HUES48 (cell line): ENCODE measurements around the gene TBC1D22A.

Experiments
- H3K27ac ChIP-seq: one replicate; pipeline ENCODE4 v1.7.0; 2013; ENCODE audit warnings: low read depth, low read length, inconsistent platforms
- H3K27me3 ChIP-seq: 2 replicates; pipeline ENCODE4 v1.6.1; 2013; ENCODE audit warnings: mild to moderate bottlenecking, low read length; ENCODE audit not compliant: control insufficient read depth, insufficient read depth
- H3K36me3 ChIP-seq: 2 replicates; pipeline ENCODE4 v1.6.1; 2013; ENCODE audit warnings: low read length; ENCODE audit not compliant: control insufficient read depth, insufficient read depth
- H3K4me1 ChIP-seq: 2 replicates; pipeline ENCODE4 v1.6.1; 2013; ENCODE audit warnings: mild to moderate bottlenecking, low read length; ENCODE audit not compliant: control insufficient read depth, insufficient read depth
- H3K4me3 ChIP-seq: 2 replicates; pipeline ENCODE4 v1.5.1; 2013; ENCODE audit warnings: mild to moderate bottlenecking, low read depth, low read length
- H3K9ac ChIP-seq: 2 replicates; pipeline ENCODE4 v1.6.1; 2013; ENCODE audit warnings: mild to moderate bottlenecking, low read depth, low read length, moderate library complexity
- H3K9me3 ChIP-seq: 2 replicates; pipeline ENCODE4 v1.6.1; 2013; ENCODE audit warnings: low read length; ENCODE audit not compliant: control insufficient read depth, insufficient read depth

The TBC1D22A gene

GRCh38 chr22:46894081-46894671, 131.7 kb downstream of the TBC1D22A start:
- peaks cover 18% of the 10 kb centered on the region for H3K36me3 ChIP-seq

GRCh38 chr22:46894851-46895640, 132.6 kb downstream of the TBC1D22A start:
- no peak overlapping the region for H3K9ac ChIP-seq
- no peak overlapping the region for H3K4me3 ChIP-seq
- no peak overlapping the region for H3K27ac ChIP-seq
- H3K27me3 ChIP-seq = no peaks in the 10 kb centered on the region
- H3K4me1 ChIP-seq = no peaks in the 10 kb centered on the region
- H3K9me3 ChIP-seq = no peaks in the 10 kb centered on the region
- H3K36me3 ChIP-seq = peaks cover 18% of the 10 kb centered on the region

More at GRCh38 chr22:46894081-46894671, 131.7 kb downstream of the TBC1D22A start:
- no peak overlapping the region for H3K4me3 ChIP-seq
- no peaks in the 10 kb centered on the region for H3K9me3 ChIP-seq
- no peaks in the 10 kb centered on the region for H3K27me3 ChIP-seq
- no peak overlapping the region for H3K9ac ChIP-seq
- H3K4me1 ChIP-seq = no peaks in the 10 kb centered on the region
- H3K27ac ChIP-seq = no peak overlapping the region

- no peaks in the 10 kb centered on the region for H3K27me3 ChIP-seq
- no peaks in the 10 kb centered on the region for H3K4me1 ChIP-seq
- peaks cover 18% of the 10 kb centered on the region for H3K36me3 ChIP-seq
- no peak overlapping the region for H3K4me3 ChIP-seq
- H3K27ac ChIP-seq = no peak overlapping the region
- H3K9me3 ChIP-seq = no peaks in the 10 kb centered on the region
- H3K9ac ChIP-seq = no peak overlapping the region
Measured at GRCh38 chr22:46895753-46896152, 133.3 kb downstream of the TBC1D22A start.

GRCh38 chr22:46896166-46896565, 133.7 kb downstream of the TBC1D22A start:
- Histone ChIP-seq H3K4me1 (no peaks in the 10 kb centered on the region), H3K9ac (no peak overlapping the region), H3K9me3 (no peaks in the 10 kb centered on the region), H3K4me3 (no peak overlapping the region), H3K27ac (no peak overlapping the region), H3K27me3 (no peaks in the 10 kb centered on the region), H3K36me3 (peaks cover 17% of the 10 kb centered on the region)

GRCh38 chr22:46896568-46897245, 134.3 kb downstream of the TBC1D22A start:
- Histone ChIP-seq H3K9me3 (no peaks in the 10 kb centered on the region), H3K27ac (no peak overlapping the region), H3K4me3 (no peak overlapping the region), H3K27me3 (no peaks in the 10 kb centered on the region), H3K4me1 (no peaks in the 10 kb centered on the region), H3K36me3 (peaks cover 12% of the 10 kb centered on the region), H3K9ac (no peak overlapping the region)

GRCh38 chr22:46897246-46897623, 134.8 kb downstream of the TBC1D22A start:
- Histone ChIP-seq H3K27me3 (no peaks in the 10 kb centered on the region), H3K27ac (no peak overlapping the region), H3K4me1 (no peaks in the 10 kb centered on the region; the same call in 1 of the 2 replicates), H3K36me3 (peaks cover 11% of the 10 kb centered on the region), H3K9ac (no peak overlapping the region), H3K4me3 (no peak overlapping the region), H3K9me3 (no peaks in the 10 kb centered on the region)

GRCh38 chr22:46900549-46900948, 138.1 kb downstream of the TBC1D22A start:
- Histone ChIP-seq H3K36me3 (0 out of 2 replicates have a peak, but pooled peaks cover 4% of the 10 kb centered on the region), H3K9me3 (no peaks in the 10 kb centered on the region), H3K4me3 (no peak overlapping the region), H3K27me3 (no peaks in the 10 kb centered on the region), H3K27ac (no peak overlapping the region), H3K4me1 (no peaks in the 10 kb centered on the region; the same call in 1 of the 2 replicates), H3K9ac (no peak overlapping the region)

GRCh38 chr22:46902436-46902835, 140.0 kb downstream of the TBC1D22A start:
- H3K36me3 ChIP-seq = no peaks in the 10 kb centered on the region
- no peak overlapping the region for H3K4me3 ChIP-seq
- no peaks in the 10 kb centered on the region; the same call in 1 of the 2 replicates for H3K4me1 ChIP-seq
- H3K9ac ChIP-seq = no peak overlapping the region
- no peaks in the 10 kb centered on the region for H3K27me3 ChIP-seq
- H3K27ac ChIP-seq = no peak overlapping the region
- H3K9me3 ChIP-seq = no peaks in the 10 kb centered on the region

- no peak overlapping the region for H3K27ac ChIP-seq
- no peak overlapping the region for H3K4me3 ChIP-seq
- no peaks in the 10 kb centered on the region for H3K36me3 ChIP-seq
- no peaks in the 10 kb centered on the region for H3K27me3 ChIP-seq
- H3K9ac ChIP-seq = no peak overlapping the region
- H3K4me1 ChIP-seq = peaks cover under 1% of the 10 kb centered on the region; the same call in 1 of the 2 replicates
- no peaks in the 10 kb centered on the region for H3K9me3 ChIP-seq
Measured at GRCh38 chr22:46902998-46903916, 140.8 kb downstream of the TBC1D22A start.

GRCh38 chr22:46905415-46905814, 143.0 kb downstream of the TBC1D22A start:
- Histone ChIP-seq H3K9ac (no peak overlapping the region), H3K27ac (no peak overlapping the region), H3K9me3 (no peaks in the 10 kb centered on the region), H3K36me3 (no peaks in the 10 kb centered on the region), H3K4me3 (no peak overlapping the region), H3K27me3 (no peaks in the 10 kb centered on the region), H3K4me1 (peaks cover 8% of the 10 kb centered on the region; the same call in 1 of the 2 replicates)
